ENCODE data around the gene SYT13. TPM values are rescaled to one million over a fixed set of nuclear protein-coding genes. Genes with fewer than 3 reads are reported as not detected.

Gene SYT13, protein sequence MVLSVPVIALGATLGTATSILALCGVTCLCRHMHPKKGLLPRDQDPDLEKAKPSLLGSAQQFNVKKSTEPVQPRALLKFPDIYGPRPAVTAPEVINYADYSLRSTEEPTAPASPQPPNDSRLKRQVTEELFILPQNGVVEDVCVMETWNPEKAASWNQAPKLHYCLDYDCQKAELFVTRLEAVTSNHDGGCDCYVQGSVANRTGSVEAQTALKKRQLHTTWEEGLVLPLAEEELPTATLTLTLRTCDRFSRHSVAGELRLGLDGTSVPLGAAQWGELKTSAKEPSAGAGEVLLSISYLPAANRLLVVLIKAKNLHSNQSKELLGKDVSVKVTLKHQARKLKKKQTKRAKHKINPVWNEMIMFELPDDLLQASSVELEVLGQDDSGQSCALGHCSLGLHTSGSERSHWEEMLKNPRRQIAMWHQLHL
- 10 to 100 TPM; 11.6 to 15.2 (median 12.6) TPM for polyA plus RNA-seq (ENCODE audit: insufficient read length in 3 of 3)

DNA sequence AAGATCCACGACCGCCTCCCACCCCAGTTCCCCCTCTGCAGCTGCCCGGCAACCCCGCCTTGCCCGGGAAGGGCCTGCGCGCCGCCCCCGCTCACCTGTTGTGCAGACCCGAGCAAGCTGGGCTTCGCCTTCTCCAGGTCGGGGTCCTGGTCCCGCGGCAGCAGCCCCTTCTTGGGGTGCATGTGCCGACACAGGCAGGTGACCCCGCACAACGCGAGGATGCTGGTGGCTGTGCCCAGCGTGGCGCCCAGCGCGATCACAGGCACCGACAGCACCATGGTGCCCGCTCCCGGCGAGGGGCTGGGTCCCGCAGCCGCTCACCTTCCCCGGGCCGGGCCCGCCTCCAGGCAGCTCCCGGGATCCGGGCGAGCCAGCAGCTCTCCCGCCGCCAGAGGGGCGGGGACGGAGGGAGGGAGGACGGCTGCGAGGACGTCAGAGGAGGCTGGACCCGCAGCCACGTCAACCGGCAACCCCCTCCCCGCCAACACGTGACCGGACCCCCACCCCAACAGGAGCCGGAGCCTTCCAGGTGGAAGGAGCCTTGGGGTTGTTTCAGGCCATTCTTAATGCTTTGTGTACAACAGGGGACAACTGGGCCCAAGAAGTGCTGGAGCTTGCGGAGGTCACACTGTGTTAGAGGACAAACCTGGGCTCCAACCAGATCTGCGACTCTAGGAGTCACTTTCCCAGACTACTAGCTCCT, at the start of gene SYT13:
SYT13 (minus strand) TSS at position 412 of the 703 bp plus-strand sequence; CDS start at position 278, 134 bp downstream.
- DNase-seq (ENCODE audit: low read depth in 3 of 3, low spot score in 2 of 3), result peak; percentile 14 to 56 (median 41)

DNA sequence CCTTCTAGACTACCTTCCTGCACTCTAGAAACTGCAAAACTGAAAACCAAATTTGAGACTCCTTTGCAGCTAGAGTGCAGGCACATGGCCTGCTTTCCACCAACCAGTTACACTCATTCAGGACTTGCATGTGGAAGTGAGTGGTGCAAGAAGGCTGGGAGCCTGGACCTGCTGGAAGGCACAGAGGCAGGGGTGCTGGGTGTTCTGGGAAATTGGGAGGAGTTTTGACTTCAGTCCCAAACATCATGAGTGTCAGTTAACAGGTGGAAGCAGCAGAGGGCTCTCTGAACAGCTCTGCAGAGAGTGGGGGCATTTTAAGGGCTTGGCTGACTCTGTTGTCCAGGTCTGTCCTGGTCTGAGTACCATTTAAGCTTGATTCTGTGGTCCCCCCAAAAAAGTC, 49.3 kb upstream of the SYT13 start:
- DNase-seq (ENCODE audit: low read depth in 3 of 3, low spot score in 2 of 3), result no peak

DNA sequence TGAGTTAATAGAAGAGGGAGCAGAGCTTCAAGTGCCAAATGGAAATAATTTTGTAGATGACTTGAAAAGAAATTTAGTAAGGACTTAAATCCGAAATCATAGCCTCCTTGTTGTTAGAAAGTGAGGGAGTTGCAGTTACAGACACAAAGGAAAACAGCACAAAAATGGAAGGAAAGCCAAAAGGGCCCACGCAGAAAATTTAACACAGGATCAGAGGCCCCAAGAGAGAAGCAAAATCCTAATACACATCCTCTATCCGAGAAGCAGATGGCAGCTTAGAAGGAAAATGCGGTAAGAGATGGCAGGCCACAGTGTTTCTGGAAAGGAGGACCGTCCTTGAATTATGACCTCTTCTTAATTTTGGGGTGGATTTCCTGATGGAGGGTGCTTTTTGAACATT, 48.7 kb upstream of the SYT13 start:
- DNase-seq (ENCODE audit: low read depth in 3 of 3, low spot score in 2 of 3), result no peak

DNA sequence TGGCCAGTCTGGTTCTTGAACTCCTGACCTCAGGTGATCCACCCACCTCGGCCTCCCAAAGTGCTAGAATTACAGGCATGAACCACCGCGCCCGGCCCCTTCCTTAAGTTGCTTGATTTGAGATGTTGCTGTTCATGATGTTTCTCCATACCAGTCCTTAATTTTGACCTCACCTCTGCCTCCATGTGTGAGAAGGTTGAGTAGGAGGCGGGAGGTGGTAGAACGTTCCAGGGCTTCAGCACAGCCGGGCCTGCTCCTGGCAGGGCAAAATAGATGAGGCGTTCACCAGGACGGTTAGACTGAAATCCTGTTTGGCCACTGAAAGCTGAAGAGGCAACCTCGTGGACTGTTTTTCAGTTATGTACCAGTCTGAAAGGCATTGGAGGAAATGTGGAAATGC, 48.3 kb upstream of the SYT13 start:
- DNase-seq (ENCODE audit: low read depth in 3 of 3, low spot score in 2 of 3), result no peak

DNA sequence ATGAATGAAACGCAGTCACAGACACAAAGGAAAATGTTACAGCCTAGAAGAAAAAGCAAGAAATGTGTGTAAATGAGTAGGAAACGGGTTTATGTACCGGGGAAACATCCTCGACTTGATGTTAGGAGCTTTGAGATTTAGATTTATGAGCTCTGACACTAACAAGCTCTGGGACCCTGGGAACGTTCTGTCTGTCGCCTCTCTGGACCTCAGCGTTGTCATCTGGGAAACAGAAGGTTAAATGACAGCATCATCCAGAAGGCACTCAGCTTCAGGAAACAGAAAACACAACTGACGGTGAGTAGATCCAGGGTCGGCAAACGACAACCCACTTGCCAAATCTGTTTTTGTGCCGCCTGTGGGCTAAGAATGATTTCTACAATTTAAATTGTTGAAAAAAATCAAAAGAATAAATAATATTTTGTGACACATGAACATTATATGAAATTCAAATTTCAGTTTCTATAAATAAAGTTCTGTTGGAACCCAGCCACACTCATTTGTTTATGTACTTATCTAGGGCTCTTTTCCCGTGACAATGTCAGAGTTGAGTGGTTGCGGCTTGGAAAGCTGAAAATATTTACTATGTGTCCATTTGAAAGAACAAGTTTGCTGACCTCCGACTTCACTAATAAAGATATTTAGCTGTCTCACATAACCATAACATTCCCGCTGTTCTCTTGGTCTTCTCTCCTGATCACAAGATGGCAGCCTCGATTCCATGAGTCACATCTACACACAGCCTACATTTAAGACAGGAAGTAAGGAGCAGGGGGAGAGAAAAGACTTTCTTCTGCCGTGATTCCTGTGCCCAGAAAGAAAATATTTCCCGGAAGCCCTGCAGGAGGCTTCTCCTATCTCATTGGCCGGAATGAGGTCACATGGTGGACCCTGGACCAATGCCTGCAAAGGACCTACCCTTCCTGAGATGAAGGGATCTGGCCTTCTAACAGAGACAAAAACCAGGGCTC, 47.1 kb upstream of the SYT13 start:
- DNase-seq (ENCODE audit: low read depth in 3 of 3, low spot score in 2 of 3), result no peak

DNA sequence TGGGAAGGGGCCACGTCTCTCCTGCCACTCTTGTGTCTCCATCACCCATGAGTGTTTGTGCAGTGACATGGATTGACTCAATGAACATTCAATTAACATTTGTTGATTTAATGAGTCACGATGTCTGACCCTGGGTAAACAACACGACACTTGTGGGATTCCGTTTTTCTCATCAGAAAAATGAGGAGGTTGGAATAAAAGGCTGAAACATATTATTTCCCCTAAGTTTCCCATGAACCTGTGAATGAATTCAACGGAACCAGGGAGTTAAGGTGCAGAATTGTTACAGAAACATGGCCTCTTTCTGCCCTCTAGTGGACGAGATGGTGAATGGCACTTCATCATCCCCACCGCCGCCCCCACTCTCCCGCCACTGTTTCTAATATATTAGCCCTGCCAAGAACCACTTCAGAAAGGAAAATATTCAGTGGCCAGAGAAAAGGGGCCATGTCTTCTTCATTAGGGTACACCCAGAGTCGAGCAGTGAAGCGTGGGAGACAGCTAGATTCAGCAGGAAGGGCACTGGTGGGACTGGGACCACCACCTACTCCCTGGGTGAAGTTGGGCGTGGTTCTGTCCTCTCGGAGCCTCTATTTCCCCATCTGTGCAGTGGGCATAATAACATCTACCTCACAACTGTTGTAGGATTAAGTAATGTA, 46.3 kb upstream of the SYT13 start:
- DNase-seq (ENCODE audit: low read depth in 3 of 3, low spot score in 2 of 3), result no peak

DNA sequence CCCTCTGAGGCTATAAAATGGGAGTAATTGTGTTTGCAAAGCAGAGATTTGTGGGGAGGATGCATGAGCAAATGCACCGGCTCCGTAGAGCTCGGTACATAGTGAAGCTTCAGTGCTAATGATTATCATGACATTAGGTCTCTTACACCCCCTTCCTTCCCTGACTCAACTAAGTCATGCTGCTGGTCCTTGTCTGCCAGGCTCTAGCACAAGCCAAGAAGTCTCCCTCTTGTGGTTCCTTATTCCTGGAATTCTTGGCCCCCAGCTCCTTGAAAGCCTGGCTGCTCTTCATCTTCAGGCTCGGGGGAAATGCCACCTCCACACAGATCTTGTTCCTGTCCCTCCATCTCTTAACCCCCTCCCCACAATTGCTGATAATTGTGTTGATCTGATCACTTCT, 45.7 kb upstream of the SYT13 start:
- no peak for DNase-seq (ENCODE audit: low read depth in 3 of 3, low spot score in 2 of 3)

DNA sequence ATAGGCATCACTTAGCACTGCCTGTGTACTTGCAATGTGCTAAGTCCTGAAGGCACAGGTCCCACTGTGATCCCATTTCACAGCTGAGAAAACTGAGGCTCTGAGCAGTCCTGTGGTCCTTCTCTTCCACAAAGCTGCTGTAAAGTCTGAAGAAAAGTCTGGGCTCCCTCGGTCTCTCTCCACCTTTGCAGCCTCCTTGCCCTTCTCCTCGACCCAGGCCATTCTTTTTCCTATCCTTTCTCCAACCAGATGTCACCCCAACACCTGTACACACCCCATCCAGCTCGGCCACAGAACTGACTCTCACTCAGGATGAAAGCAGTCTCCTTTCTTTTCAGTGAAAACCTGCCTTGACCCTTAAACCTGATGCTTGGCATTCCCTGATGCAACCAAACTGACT, 42.6 kb upstream of the SYT13 start:
- DNase-seq (ENCODE audit: low read depth in 3 of 3, low spot score in 2 of 3), result no peak

DNA sequence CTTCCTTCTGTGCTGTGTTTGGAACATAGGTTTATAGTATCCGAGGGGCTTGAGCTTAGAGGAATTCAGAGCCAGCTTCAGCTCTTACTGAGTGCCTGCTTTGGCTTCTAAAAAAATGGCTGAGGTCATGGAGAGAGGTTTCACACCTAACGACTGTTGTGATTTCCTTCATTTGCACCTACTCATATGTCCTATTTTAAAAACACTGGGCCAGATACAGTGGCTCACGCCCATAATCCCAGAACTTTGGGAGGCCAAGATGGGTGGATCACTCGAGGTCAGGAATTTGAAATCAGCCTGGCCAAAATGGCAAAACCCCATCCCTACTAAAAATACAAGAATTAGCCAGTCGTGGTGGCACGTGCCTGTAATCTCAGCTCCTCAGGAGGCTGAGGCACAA, 38.3 kb upstream of the SYT13 start:
- no peak for DNase-seq (ENCODE audit: low read depth in 3 of 3, low spot score in 2 of 3)

DNA sequence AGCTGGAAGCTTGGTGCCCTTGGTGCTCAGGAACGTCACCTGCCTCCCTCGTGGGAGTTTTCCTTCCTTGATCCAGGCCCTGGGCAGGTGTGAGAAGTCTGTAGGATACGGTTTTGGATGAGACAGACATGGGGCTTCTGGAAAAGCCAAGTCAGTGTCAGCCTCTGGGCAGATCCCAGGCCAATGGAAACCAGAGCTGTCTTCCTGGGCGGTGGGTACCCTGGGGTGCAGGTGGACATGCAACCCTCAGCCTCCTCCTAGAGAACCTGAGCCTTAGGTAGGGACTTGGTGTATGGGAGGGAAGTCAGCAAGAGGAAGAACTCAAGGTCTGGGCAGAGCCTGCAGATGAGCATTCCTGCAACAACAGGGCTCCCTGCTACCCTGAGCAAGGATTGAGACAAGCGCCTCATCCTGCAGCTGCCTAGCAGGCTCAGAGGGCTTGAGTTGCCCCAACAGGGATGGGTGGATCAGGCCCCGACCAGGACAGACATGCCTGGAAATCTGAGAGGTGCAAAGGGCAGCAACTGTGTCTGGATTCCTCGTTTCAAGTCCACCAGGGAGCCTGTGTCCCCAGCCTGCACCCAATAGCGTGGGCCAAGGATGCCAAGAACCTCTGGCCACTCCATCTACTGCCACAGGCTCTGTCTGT, 37.6 kb upstream of the SYT13 start:
- DNase-seq (ENCODE audit: low read depth in 3 of 3, low spot score in 2 of 3), result no peak

DNA sequence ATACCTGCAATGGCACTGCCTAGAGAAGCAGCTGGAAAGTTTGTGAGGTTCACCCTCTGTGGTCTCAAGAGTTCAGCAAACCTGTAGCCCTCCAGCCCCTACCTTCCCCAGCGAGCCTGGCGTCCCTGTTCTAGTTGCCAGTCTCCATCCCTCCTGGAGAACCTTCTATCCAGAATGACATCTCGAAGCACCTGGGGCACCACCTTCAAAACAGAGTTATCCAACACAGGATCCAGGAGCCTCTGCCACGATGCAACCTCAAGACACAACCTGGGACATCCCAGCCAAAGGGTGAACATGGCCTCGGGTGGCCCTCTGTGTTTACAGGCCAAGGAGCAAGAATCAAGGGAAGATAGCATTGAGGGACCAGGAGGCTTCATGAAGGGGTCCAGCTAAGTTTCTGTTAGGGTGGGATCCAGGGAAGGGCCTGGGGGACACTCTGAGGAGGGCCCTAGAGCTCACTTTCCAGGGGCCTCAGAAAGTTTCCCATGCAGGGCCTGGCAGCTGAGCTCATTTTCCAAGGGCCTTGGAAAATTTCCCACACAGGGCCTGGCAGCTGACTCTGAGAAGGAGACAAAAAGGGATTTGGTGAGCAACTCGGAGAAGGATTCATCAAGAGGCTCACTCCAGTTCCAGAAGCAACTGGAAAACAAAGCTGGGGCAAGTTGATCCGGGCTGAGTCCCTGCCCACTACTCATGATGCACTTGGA, 36.9 kb upstream of the SYT13 start:
- DNase-seq (ENCODE audit: low read depth in 3 of 3, low spot score in 2 of 3), result no peak

DNA sequence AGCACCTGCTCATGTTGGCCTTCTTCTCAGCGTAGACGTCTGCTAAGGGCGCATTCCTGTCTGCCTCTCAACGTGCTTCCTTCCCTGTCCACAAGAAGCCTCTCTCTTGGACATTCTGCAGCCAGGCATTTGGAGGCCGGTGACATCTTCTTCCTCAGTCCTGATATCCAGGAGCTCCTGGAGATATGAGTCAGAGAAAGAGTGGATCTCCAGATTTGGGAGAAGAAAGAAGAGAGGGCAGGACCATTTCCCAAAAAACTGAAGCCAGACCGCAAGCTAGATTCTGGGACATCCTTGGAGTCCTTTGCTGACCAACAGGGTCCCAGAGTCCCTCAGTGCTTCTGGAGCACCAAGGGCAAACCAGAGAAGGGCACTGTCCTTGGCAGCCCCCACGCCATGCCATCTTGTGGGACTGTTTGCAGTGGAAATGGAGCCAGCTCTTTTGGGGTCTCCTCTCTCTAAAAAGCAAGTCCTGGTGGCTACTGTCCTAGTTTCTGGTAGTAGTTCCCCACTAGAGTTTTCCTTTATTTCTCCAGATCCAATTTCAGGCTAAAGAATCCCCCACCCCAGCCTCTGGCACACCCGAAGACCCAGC, 36.1 kb upstream of the SYT13 start:
- no peak for DNase-seq (ENCODE audit: low read depth in 3 of 3, low spot score in 2 of 3)

DNA sequence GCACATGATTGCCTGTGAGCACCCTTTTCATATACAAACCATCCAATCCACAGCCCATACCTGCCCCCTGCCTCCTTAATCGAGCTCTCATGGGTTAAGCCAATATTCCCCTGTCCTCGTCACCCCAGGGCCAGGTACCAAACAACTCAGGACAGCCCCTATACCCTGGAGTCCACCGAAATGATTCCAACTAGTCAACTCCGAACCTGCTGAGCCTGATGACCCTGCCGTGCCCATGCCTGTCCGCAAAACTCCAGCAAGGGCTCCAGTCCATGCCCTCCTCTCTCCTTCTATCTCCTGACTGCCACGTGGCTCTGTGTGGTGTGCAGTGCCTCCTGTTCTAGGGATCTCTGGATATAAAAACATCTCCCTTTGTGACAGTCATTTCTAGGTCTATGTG, 35.5 kb upstream of the SYT13 start:
- no peak for DNase-seq (ENCODE audit: low read depth in 3 of 3, low spot score in 2 of 3)

DNA sequence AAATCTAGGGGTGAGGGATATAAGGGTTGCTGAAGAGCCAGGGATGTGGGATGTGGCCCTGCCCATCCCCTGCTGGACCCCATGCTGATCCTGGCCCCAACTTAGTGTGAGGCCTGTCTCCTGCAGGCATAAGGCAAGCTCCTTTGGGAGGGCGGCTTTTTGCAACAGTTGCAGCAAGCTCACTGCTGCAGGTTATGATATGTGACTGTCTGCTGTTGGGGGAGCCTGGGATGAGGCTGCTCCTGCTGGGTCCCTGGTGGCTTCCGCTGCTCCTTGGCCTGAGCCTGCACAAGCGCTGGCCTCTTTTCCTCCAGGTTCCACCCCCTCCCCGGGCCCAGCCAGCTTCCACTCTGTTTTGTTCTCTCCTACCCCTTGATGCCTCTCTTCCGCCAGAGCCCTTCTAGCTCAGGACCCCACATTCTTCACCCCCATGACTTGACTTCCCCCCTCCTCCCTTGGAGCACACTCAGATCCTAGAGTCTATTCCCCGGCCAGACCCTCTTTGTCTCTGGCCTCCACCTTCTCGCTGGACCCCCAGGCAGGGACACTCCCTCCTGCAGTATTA, 35.0 kb upstream of the SYT13 start:
- DNase-seq (ENCODE audit: low read depth in 3 of 3, low spot score in 2 of 3), result no peak

DNA sequence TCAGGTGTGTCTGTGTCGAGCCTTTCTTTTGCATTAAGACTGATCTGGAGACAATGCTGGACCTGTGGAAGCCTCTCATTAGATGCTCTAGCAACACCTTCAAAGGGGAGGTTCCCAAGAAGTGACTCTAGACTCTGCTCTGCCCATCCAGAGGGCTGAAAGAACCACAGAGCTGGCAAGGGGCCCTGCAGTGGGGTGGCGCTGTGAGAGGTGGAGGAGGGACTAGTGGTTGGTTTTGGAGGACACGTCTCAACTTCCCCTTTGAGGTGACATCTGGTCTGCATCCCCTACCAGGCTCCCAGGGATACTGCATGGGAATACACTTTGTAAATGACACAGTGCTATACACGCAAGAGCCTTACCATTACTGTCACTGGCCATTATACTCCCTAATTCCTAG, 34.2 kb upstream of the SYT13 start:
- DNase-seq (ENCODE audit: low read depth in 3 of 3, low spot score in 2 of 3), result no peak

DNA sequence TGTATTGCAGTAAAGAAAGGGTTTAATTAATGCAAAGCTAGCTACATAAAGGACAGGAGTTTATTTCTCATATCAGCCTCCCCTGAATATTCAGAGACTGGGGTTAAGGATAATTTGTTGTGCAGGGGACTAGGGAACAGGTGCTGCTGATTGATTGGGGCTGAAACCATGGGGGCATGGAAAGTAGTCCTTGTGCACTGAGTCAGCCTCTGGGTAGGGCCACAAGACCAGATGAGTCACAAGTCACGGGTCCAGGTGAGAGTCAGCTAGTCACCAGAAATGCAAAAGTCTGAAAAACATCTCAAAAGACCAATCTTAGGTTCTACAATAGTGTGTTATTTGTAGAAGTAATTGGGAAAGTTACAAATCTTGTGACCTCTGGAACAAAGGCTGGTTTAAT, 32.9 kb upstream of the SYT13 start:
- no peak for DNase-seq (ENCODE audit: low read depth in 3 of 3, low spot score in 2 of 3)

DNA sequence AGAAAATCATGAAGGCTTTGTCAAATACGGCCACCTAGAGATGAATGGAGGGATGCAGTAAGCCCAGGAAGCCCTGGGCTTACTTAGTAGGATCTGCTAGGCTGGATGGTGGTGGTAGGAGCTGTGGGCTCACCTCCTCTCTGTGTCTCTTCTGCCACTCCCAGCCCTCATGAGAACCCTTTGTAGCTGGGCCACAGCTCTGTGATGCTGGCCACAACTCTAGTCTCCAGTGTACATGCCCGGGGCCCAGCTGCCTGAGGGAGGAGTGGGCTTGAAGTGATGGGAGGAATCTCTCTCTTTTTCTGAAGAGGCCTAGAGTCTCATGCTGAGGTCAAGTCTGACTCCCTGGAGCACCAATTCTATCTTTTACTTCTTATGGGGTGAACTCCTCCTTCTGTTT, 32.4 kb upstream of the SYT13 start:
- no peak for DNase-seq (ENCODE audit: low read depth in 3 of 3, low spot score in 2 of 3)

DNA sequence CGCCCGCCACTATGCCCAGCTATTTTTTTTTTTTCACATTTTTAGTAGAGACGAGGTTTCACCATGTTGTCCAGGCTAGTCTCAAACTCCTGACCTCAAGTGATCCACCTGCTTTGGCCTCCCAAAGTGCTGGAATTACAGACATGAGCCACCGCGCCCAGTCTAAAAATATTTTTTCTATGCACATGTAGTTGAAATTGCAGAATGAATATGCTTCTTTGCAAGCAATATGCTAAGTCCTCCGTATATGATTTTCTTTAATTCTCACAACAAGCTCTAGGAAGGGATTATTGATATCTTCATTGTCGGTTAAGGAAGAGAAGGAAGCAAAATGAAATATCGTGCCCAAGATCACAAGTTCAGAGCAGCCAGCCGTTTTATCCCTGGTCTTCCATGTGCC, 30.1 kb upstream of the SYT13 start:
- DNase-seq (ENCODE audit: low read depth in 3 of 3, low spot score in 2 of 3), result no peak

DNA sequence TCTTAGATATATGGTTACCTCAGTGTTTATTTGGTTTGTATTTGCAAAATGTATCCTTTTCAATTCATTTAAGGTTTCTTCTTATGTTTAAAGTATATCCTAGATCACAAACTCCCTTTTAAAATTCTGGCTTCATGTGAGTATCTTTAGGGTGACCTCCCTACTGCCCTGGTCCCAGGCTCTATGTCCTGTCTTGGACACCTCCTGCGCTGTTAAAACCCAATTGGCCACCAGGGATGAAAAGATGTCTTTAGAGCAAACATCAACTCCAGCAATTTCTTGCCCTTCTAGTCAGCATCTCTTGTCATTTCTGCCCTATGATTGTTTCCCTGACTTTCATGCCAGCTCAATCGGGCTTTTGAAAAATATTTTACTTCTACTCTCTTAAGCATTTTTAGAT, 28.8 kb upstream of the SYT13 start:
- DNase-seq (ENCODE audit: low read depth in 3 of 3, low spot score in 2 of 3), result no peak
